Spinal cord (tissue), 10 donors: ENCODE results near the gene LCE4A. TPM values are rescaled to one million over a fixed set of nuclear protein-coding genes. Genes with fewer than 3 reads are reported as not detected.
"Not testable (repeated sequence)": the region's sequence is repeated elsewhere in the genome, so short reads cannot be mapped to it uniquely, and the experiment has no call there.

Experiments used
- DNase-seq, 6 donors: peaks; one replicate each; pipeline versions ENCODE4 v3.0.0 to v3.0.0-alpha.2; 2013 to 2015; ENCODE audit warnings: low spot score in 6 of 6, low read depth in 4 of 6
- H3K27ac ChIP-seq: one replicate; pipeline ENCODE4 v1.5.1; 2013; ENCODE audit warnings: low read depth, low read length, control low read depth
- H3K27me3 ChIP-seq: one replicate; pipeline ENCODE4 v1.6.1; 2013; ENCODE audit warnings: low read length; ENCODE audit not compliant: control insufficient read depth, insufficient read depth
- H3K36me3 ChIP-seq: one replicate; pipeline ENCODE4 v1.6.1; 2013; ENCODE audit warnings: low read length; ENCODE audit not compliant: control insufficient read depth, insufficient read depth
- H3K4me1 ChIP-seq: one replicate; pipeline ENCODE4 v1.6.1; 2013; ENCODE audit warnings: low read length; ENCODE audit not compliant: control insufficient read depth, insufficient read depth
- H3K4me3 ChIP-seq: one replicate; pipeline ENCODE4 v1.5.1; 2013; ENCODE audit warnings: low read depth, low read length, control low read depth
- H3K9me3 ChIP-seq: one replicate; pipeline ENCODE4 v1.6.1; 2013; ENCODE audit warnings: low read length; ENCODE audit not compliant: control insufficient read depth, insufficient read depth
- WGBS: methylation state at CpG from one replicate; pipeline ENCODE4 v1.1.5; 2013; ENCODE audit warnings: missing lambda C conversion rate; ENCODE audit not compliant: insufficient coverage; 5-methylcytosine and 5-hydroxymethylcytosine counted together
- long read RNA-seq, 4 donors: transcript quantifications; one replicate each; lab custom pipeline, GENCODE V29; 2026
- polyA plus RNA-seq, 2 donors: library from polyadenylated mRNA; unstranded; fragments of 120-200 nt; gene quantifications; one replicate each; pipeline ENCODE4 v1.2.1, GENCODE V29; 2013; ENCODE audit not compliant: insufficient read length in 2 of 2
- total RNA-seq, 2 donors: library from RNA; depleted of rRNA in 1 of 2; stranded (reverse); fragments of 120-200 nt in 1 of 2; fragments of >200 nt in 1 of 2; gene quantifications; one replicate each; pipeline versions ENCODE4 v1.2.3 to v1.2.4, GENCODE V29; 2013 to 2014
- donor health status: healthy.

The LCE4A gene
- total RNA-seq, result not detected
- polyA plus RNA-seq, result not detected
- long read RNA-seq, donor 1, result 0 reads
- long read RNA-seq, donor 2, result 0 reads
- long read RNA-seq, donor 3, result 0 reads
- long read RNA-seq, donor 4, result 0 reads

- Histone ChIP-seq H3K4me1 (no peaks in the 10 kb centered on the region), H3K9me3 (peaks cover 2% of the 10 kb centered on the region), H3K36me3 (no peaks in the 10 kb centered on the region), H3K4me3 (no peak within 1 kb of the TSS), H3K27ac (no peak within 1 kb of the TSS), H3K27me3 (no peaks in the 10 kb centered on the region)
- no peak for DNase-seq
- WGBS, result 100% methylated on average over 1 of the region's 2 CpGs
Observed at GRCh38 chr1:152707860-152708259, at the start of gene LCE4A. Gene LCE4A (plus strand): TSS chr1:152708160. CDS start chr1:152709076, 916 bp downstream.

GRCh38 chr1:152658649-152659048 lies 49.3 kb upstream of the LCE4A start:
- Histone ChIP-seq H3K4me3 (no peak overlapping the region), H3K9me3 (no peaks in the 10 kb centered on the region), H3K27me3 (no peaks in the 10 kb centered on the region), H3K36me3 (no peaks in the 10 kb centered on the region), H3K4me1 (no peaks in the 10 kb centered on the region), H3K27ac (no peak overlapping the region)
- DNase-seq, result no peak
- WGBS, result 98% methylated on average over 3 of the region's 3 CpGs

GRCh38 chr1:152663098-152663497 lies 44.9 kb upstream of the LCE4A start, which contains the start of gene LCE2D:
Gene LCE2D (plus strand): TSS chr1:152663380. CDS start chr1:152664106, 726 bp downstream.
- WGBS, result 70% methylated on average over 1 of the region's 3 CpGs
- H3K27ac ChIP-seq, result no peak within 1 kb of the TSS
- H3K4me1 ChIP-seq, result no peaks in the 10 kb centered on the region
- no peak for DNase-seq
- H3K27me3 ChIP-seq, result no peaks in the 10 kb centered on the region
- H3K9me3 ChIP-seq, result no peaks in the 10 kb centered on the region
- no peaks in the 10 kb centered on the region for H3K36me3 ChIP-seq
- no peak within 1 kb of the TSS for H3K4me3 ChIP-seq

- not testable (repeated sequence) for H3K9me3 ChIP-seq, H3K27ac ChIP-seq, H3K36me3 ChIP-seq, H3K4me3 ChIP-seq, DNase-seq, H3K4me1 ChIP-seq, H3K27me3 ChIP-seq
- no CpG with 5 or more reads among the region's 1 CpG for WGBS
Observed at GRCh38 chr1:152666171-152666570, 41.8 kb upstream of the LCE4A start.

- Histone ChIP-seq H3K4me1 (no peaks in the 10 kb centered on the region), H3K9me3 (no peaks in the 10 kb centered on the region), H3K27ac (no peak overlapping the region), H3K36me3 (no peaks in the 10 kb centered on the region), H3K27me3 (no peaks in the 10 kb centered on the region), H3K4me3 (no peak overlapping the region)
- 67% methylated on average over 5 of the region's 5 CpGs for WGBS
- peak in 1 of 6 donors; percentile 14 for DNase-seq
Observed at GRCh38 chr1:152667648-152668047, 40.3 kb upstream of the LCE4A start.

- no peaks in the 10 kb centered on the region for H3K27me3 ChIP-seq
- H3K9me3 ChIP-seq, result no peaks in the 10 kb centered on the region
- no peak for DNase-seq
- WGBS, result 75% methylated on average over 1 of the region's 2 CpGs
- H3K4me1 ChIP-seq, result no peaks in the 10 kb centered on the region
- no peaks in the 10 kb centered on the region for H3K36me3 ChIP-seq
- H3K4me3 ChIP-seq, result no peak overlapping the region
- no peak overlapping the region for H3K27ac ChIP-seq
Observed at GRCh38 chr1:152673016-152673415, 34.9 kb upstream of the LCE4A start.

GRCh38 chr1:152674983-152675382 lies 33.0 kb upstream of the LCE4A start, which contains the start of gene LCE2C:
Gene LCE2C (plus strand): TSS chr1:152675279. CDS start chr1:152676016, 737 bp downstream.
- not testable (repeated sequence) for H3K27me3 ChIP-seq, H3K36me3 ChIP-seq, H3K4me1 ChIP-seq, DNase-seq, H3K9me3 ChIP-seq, H3K4me3 ChIP-seq, H3K27ac ChIP-seq
- no CpG with 5 or more reads among the region's 3 CpGs for WGBS

GRCh38 chr1:152679459-152679858 lies 28.5 kb upstream of the LCE4A start:
- Histone ChIP-seq H3K27ac (no peak overlapping the region), H3K36me3 (no peaks in the 10 kb centered on the region), H3K27me3 (no peaks in the 10 kb centered on the region), H3K9me3 (no peaks in the 10 kb centered on the region), H3K4me3 (no peak overlapping the region), H3K4me1 (peaks cover 4% of the 10 kb centered on the region)
- 84% methylated on average over 5 of the region's 6 CpGs for WGBS
- peak in 1 of 6 donors; percentile 3 for DNase-seq

- 67% methylated on average over 1 of the region's 2 CpGs for whole genome bisulfite sequencing
Observed at GRCh38 chr1:152681616-152682015, 26.3 kb upstream of the LCE4A start.

GRCh38 chr1:152683846-152684245 lies 24.1 kb upstream of the LCE4A start:
- H3K36me3 ChIP-seq, result no peaks in the 10 kb centered on the region
- H3K27me3 ChIP-seq, result no peaks in the 10 kb centered on the region
- DNase-seq, result no peak

More at GRCh38 chr1:152681616-152682015, 26.3 kb upstream of the LCE4A start:
- H3K4me3 ChIP-seq, result no peak overlapping the region
- H3K27me3 ChIP-seq, result no peaks in the 10 kb centered on the region
- DNase-seq, result peak in 1 of 6 donors; percentile 65
- H3K4me1 ChIP-seq, result peaks cover 4% of the 10 kb centered on the region
- no peaks in the 10 kb centered on the region for H3K9me3 ChIP-seq
- no peaks in the 10 kb centered on the region for H3K36me3 ChIP-seq
- no peak overlapping the region for H3K27ac ChIP-seq

More at GRCh38 chr1:152683846-152684245, 24.1 kb upstream of the LCE4A start:
- H3K4me3 ChIP-seq, result no peak overlapping the region
- peaks cover 4% of the 10 kb centered on the region for H3K4me1 ChIP-seq
- no peak overlapping the region for H3K27ac ChIP-seq
- no peaks in the 10 kb centered on the region for H3K9me3 ChIP-seq
